Effector memory CD8-positive, alpha-beta T cell (primary cell): Measurements from ENCODE around the gene RABEP1.

Source experiments
- ATAC-seq: fragments of 150-1000 bp; cut with Tn5 transposase; replicated peaks from 2 replicates; pipeline ENCODE4 v1.10.0; 2021; ENCODE audit warnings: mild to moderate bottlenecking, moderate library complexity
- DNase-seq, 3 experiments: peaks; one replicate each; pipeline ENCODE4 v3.0.0; 2021
- H3K27ac Mint-ChIP-seq, 2 donors: one replicate each; pipeline ENCODE4 v1.8.0; 2022; ENCODE audit warnings: mild to moderate bottlenecking in 2 of 2, mixed read lengths in 2 of 2, moderate library complexity in 2 of 2
- H3K27me3 Mint-ChIP-seq, 2 donors: one replicate each; pipeline ENCODE4 v1.8.0; 2022; ENCODE audit warnings: mixed read lengths in 2 of 2
- H3K36me3 Mint-ChIP-seq: one replicate; pipeline ENCODE4 v1.8.0; 2022; ENCODE audit warnings: mild to moderate bottlenecking, moderate library complexity, mixed read lengths; ENCODE audit not compliant: insufficient read depth
- H3K4me1 Mint-ChIP-seq, 2 donors: one replicate each; pipeline ENCODE4 v1.8.0; 2022; ENCODE audit warnings: low read depth in 2 of 2, mixed read lengths in 2 of 2
- H3K4me3 Mint-ChIP-seq, 2 donors: one replicate each; pipeline ENCODE4 v1.8.0; 2022; ENCODE audit warnings: mild to moderate bottlenecking in 2 of 2, mixed read lengths in 2 of 2, moderate library complexity in 2 of 2
- H3K9me3 Mint-ChIP-seq, 2 donors: one replicate each; pipeline ENCODE4 v1.8.0; 2022; ENCODE audit warnings: mixed read lengths in 2 of 2

Gene RABEP1

GRCh38 chr17:5291683-5292350 is 9.7 kb downstream of the RABEP1 start:
- peaks cover 16% of the 10 kb centered on the region for H3K36me3 Mint-ChIP-seq
- no peak for ATAC-seq
- no peaks in the 10 kb centered on the region for H3K9me3 Mint-ChIP-seq
- peaks cover 23 to 37% of the 10 kb centered on the region in 2 donors for H3K4me1 Mint-ChIP-seq
- peak overlapping the region in 1 of 2 donors; percentile 63 for H3K27ac Mint-ChIP-seq
- no peaks in the 10 kb centered on the region for H3K27me3 Mint-ChIP-seq
- H3K4me3 Mint-ChIP-seq = no peak overlapping the region
- no peak for DNase-seq

- peaks cover 3% of the 10 kb centered on the region for H3K36me3 Mint-ChIP-seq
- DNase-seq = no peak
- peak overlapping the region; percentile 35 to 54 for H3K27ac Mint-ChIP-seq
- peaks cover 24 to 46% of the 10 kb centered on the region in 2 donors for H3K4me1 Mint-ChIP-seq
- no peak for ATAC-seq
- no peaks in the 10 kb centered on the region for H3K9me3 Mint-ChIP-seq
- H3K4me3 Mint-ChIP-seq = no peak overlapping the region
- no peaks in the 10 kb centered on the region for H3K27me3 Mint-ChIP-seq
Measured at GRCh38 chr17:5297245-5297644, 15.2 kb downstream of the RABEP1 start.

- ATAC-seq (no peak), DNase-seq (no peak)
- Mint-ChIP-seq H3K4me3 (no peak overlapping the region), H3K4me1 (peaks cover 24 to 55% of the 10 kb centered on the region in 2 donors), H3K36me3 (peaks cover 8% of the 10 kb centered on the region), H3K9me3 (no peaks in the 10 kb centered on the region), H3K27me3 (no peaks in the 10 kb centered on the region), H3K27ac (peak overlapping the region in 1 of 2 donors; percentile 66)
Measured at GRCh38 chr17:5299383-5299782, 17.3 kb downstream of the RABEP1 start.

- DNase-seq = no peak
- Mint-ChIP-seq H3K4me3 (no peak overlapping the region), H3K27me3 (no peaks in the 10 kb centered on the region), H3K4me1 (peaks cover 32 to 62% of the 10 kb centered on the region in 2 donors), H3K36me3 (peaks cover 9% of the 10 kb centered on the region), H3K9me3 (no peaks in the 10 kb centered on the region), H3K27ac (no peak overlapping the region)
- no peak for ATAC-seq
Measured at GRCh38 chr17:5304636-5305035, 22.6 kb downstream of the RABEP1 start.

GRCh38 chr17:5309851-5310250 is 27.8 kb downstream of the RABEP1 start:
- no peak overlapping the region for H3K4me3 Mint-ChIP-seq
- DNase-seq (no peak), ATAC-seq (no peak)
- H3K9me3 Mint-ChIP-seq = no peaks in the 10 kb centered on the region
- H3K27ac Mint-ChIP-seq = peak overlapping the region in 1 of 2 donors; percentile 71
- H3K4me1 Mint-ChIP-seq = peaks cover 16 to 38% of the 10 kb centered on the region in 2 donors
- H3K36me3 Mint-ChIP-seq = peaks cover 39% of the 10 kb centered on the region
- H3K27me3 Mint-ChIP-seq = no peaks in the 10 kb centered on the region

GRCh38 chr17:5325851-5326250 is 43.8 kb downstream of the RABEP1 start:
- no peaks in the 10 kb centered on the region for H3K9me3 Mint-ChIP-seq
- H3K4me3 Mint-ChIP-seq = no peak overlapping the region
- H3K27ac Mint-ChIP-seq = peak overlapping the region; percentile 1 to 59
- ATAC-seq (no peak), DNase-seq (no peak)
- H3K4me1 Mint-ChIP-seq = peaks cover 18 to 32% of the 10 kb centered on the region in 2 donors
- peaks cover 3% of the 10 kb centered on the region for H3K36me3 Mint-ChIP-seq
- no peaks in the 10 kb centered on the region for H3K27me3 Mint-ChIP-seq

GRCh38 chr17:5329784-5330557 is 47.9 kb downstream of the RABEP1 start:
- peaks cover 18 to 31% of the 10 kb centered on the region in 2 donors for H3K4me1 Mint-ChIP-seq
- DNase-seq (no peak), ATAC-seq (peak; percentile 76)
- H3K4me3 Mint-ChIP-seq = peak overlapping the region; percentile 12 to 25
- no peaks in the 10 kb centered on the region for H3K27me3 Mint-ChIP-seq
- peaks cover 31% of the 10 kb centered on the region for H3K36me3 Mint-ChIP-seq
- no peaks in the 10 kb centered on the region for H3K9me3 Mint-ChIP-seq
- H3K27ac Mint-ChIP-seq = peak overlapping the region; percentile 60 to 69

- peak overlapping the region in 1 of 2 donors; percentile 69 for H3K27ac Mint-ChIP-seq
- no peaks in the 10 kb centered on the region for H3K9me3 Mint-ChIP-seq
- peaks cover 34% of the 10 kb centered on the region for H3K36me3 Mint-ChIP-seq
- ATAC-seq (no peak), DNase-seq (no peak)
- H3K27me3 Mint-ChIP-seq = no peaks in the 10 kb centered on the region
- no peak overlapping the region for H3K4me3 Mint-ChIP-seq
- peaks cover 19 to 26% of the 10 kb centered on the region in 2 donors for H3K4me1 Mint-ChIP-seq
Measured at GRCh38 chr17:5330981-5331380, 48.9 kb downstream of the RABEP1 start.

- no peak for DNase-seq
- H3K27ac Mint-ChIP-seq = no peak overlapping the region
- no peak for ATAC-seq
- H3K9me3 Mint-ChIP-seq = no peaks in the 10 kb centered on the region
- H3K36me3 Mint-ChIP-seq = peaks cover 34% of the 10 kb centered on the region
- peaks cover 17 to 21% of the 10 kb centered on the region in 2 donors for H3K4me1 Mint-ChIP-seq
- no peaks in the 10 kb centered on the region for H3K27me3 Mint-ChIP-seq
- H3K4me3 Mint-ChIP-seq = no peak overlapping the region
Measured at GRCh38 chr17:5331506-5331905, 49.4 kb downstream of the RABEP1 start.

GRCh38 chr17:5344914-5345313 is 62.8 kb downstream of the RABEP1 start:
- H3K27ac Mint-ChIP-seq = peak overlapping the region in 1 of 2 donors; percentile 35
- no peak for DNase-seq
- no peaks in the 10 kb centered on the region for H3K4me1 Mint-ChIP-seq
- H3K4me3 Mint-ChIP-seq = no peak overlapping the region
- ATAC-seq = peak; percentile 32
- H3K9me3 Mint-ChIP-seq = no peaks in the 10 kb centered on the region
- H3K27me3 Mint-ChIP-seq = no peaks in the 10 kb centered on the region
- peaks cover 55% of the 10 kb centered on the region for H3K36me3 Mint-ChIP-seq

- ATAC-seq (no peak), DNase-seq (no peak)
- Mint-ChIP-seq H3K9me3 (no peaks in the 10 kb centered on the region), H3K36me3 (peaks cover 76% of the 10 kb centered on the region), H3K4me3 (no peak overlapping the region), H3K27ac (peak overlapping the region in 1 of 2 donors; percentile 87), H3K4me1 (peaks cover 2 to 6% of the 10 kb centered on the region in 2 donors), H3K27me3 (no peaks in the 10 kb centered on the region)
Measured at GRCh38 chr17:5352681-5353289, 70.7 kb downstream of the RABEP1 start.

- no peak overlapping the region for H3K4me3 Mint-ChIP-seq
- H3K9me3 Mint-ChIP-seq = no peaks in the 10 kb centered on the region
- no peaks in the 10 kb centered on the region for H3K27me3 Mint-ChIP-seq
- peak overlapping the region in 1 of 2 donors; percentile 87 for H3K27ac Mint-ChIP-seq
- H3K36me3 Mint-ChIP-seq = peaks cover 76% of the 10 kb centered on the region
- H3K4me1 Mint-ChIP-seq = peaks cover 2 to 6% of the 10 kb centered on the region in 2 donors
- DNase-seq (no peak), ATAC-seq (no peak)
Measured at GRCh38 chr17:5354310-5354709, 72.2 kb downstream of the RABEP1 start.

GRCh38 chr17:5354886-5355415 is 72.9 kb downstream of the RABEP1 start:
- H3K9me3 Mint-ChIP-seq = no peaks in the 10 kb centered on the region
- peak overlapping the region in 1 of 2 donors; percentile 77 for H3K27ac Mint-ChIP-seq
- peaks cover 2 to 6% of the 10 kb centered on the region in 2 donors for H3K4me1 Mint-ChIP-seq
- peaks cover 74% of the 10 kb centered on the region for H3K36me3 Mint-ChIP-seq
- H3K27me3 Mint-ChIP-seq = no peaks in the 10 kb centered on the region
- ATAC-seq (no peak), DNase-seq (no peak)
- no peak overlapping the region for H3K4me3 Mint-ChIP-seq
